GM21723 (cell line): ENCODE data around the gene MYBPC2.
"Not testable (repeated sequence)": the region's sequence is repeated elsewhere in the genome, so short reads cannot be mapped to it uniquely, and the experiment has no call there.

Source experiments
- ATAC-seq: cut with Tn5 transposase; IDR thresholded peaks from one replicate; pipeline ENCODE4 v1.9.1; 2021; ENCODE audit warnings: mild to moderate bottlenecking, moderate library complexity; ENCODE audit not compliant: unreplicated experiment

MYBPC2 gene

GRCh38 chr19:50432221-50433028 is at the start of gene MYBPC2:
Gene MYBPC2, plus strand, starts transcription at chr19:50432892. Its CDS starts 62 bp downstream, at chr19:50432954.
- ATAC-seq: no peak

DNA sequence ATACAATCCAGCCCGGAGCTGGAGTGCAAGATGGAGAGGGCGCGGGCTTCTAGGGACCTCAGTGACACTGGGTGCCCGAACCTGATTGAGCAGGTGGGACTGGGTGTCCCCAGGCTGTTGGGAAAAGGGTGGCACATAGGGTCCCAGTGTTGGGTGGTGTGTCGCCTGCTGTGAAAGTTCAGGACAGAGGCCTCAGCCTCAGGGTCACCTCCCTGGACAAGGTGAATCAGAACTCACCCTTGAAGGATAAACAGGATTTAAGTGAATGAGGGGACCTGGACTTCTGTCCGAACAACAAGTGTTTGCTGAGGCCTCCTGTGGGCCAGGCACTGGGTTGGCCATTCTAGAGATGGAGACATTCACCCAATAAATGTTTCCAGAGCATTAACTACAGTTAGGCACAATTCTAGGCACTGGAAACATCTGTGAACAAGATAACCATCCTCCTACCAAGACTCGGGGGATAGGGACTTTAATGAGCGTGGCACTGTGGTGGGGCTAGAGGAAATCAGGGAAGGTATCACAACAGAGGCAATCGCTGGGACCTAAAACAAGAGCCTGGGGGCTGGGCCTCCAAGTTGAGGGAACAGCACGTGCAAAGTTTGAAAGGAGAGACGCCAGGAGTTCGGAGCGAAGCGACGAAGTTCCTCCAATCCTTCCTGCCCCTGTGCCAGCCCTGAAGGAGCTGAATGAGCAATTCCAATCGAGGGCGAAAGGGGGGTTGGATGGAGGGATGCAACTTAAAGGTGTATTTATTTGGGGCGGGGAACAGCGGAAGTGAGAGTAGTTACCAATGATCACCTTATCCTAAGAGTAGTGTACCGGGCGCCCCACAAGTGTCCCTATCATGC is 49.5 kb upstream of the MYBPC2 start:
- ATAC-seq: peak; percentile 8

- peak; percentile 77 for ATAC-seq
Measured at GRCh38 chr19:50383852-50384684, 48.6 kb upstream of the MYBPC2 start, which contains the start of gene POLD1. Gene POLD1, plus strand, starts transcription at chr19:50384347. Its CDS starts 14,505 bp downstream, at chr19:50398852.

DNA sequence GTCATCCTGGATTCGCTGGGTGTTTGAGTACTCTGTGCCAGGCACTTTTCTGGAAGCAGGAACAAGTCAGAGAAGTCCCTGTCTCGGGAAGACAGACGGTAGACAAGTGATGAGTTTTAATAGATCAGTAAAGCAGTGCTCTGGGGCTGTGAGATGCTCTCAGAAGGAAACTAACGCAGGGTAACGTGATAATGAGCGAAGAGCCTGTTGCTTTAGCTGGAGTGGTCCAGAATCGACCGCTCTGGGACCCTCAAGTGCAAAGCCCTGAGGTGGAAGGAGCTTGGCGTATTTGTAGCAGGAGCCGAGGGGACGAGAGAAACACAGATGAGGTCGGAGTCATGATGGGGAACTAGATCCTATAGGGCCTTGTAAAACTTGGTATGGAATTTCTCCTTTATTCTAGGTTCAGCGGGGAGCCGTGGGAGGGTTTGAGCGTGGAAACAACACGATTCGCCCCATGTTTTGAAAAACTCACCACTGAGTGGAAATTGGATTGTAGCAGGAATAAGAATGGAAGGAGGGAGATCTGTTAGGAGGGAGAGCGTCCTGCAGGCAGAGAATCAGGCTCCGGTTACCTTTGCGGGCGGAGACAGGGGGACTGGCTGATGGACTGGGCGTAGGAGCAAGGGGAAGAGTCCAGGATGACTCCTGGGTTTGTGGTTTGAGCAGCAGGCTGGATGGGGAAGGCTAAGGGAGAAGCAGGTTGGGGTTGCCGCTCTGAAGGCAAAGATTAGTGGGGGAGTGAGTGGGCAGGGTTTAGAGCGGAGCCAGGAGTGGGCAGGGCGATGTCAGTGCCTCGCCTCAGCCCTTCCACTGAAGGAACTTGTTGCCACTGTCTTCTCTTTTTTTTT is 47.8 kb upstream of the MYBPC2 start:
- peak; percentile 1 for ATAC-seq

- ATAC-seq: no peak
Measured at GRCh38 chr19:50387176-50387867, 45.4 kb upstream of the MYBPC2 start.

DNA sequence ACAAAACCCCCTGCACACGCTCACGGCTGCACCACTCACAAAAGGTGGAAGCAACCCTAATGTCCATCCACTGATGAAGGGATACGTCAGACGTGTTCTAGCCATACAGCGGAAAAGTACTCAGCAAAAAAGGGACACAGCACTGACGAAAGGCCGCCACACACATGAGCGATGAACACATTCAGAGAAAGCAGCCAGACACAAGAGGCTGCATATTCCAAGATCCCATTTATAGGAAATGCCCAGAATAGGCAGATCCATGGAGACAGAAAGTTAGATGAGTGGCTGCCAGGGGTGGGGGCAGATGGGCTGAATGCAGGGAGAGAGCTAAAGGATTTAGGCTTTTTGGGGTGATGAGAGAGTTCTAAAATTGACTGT is 44.8 kb upstream of the MYBPC2 start:
- no peak for ATAC-seq

DNA sequence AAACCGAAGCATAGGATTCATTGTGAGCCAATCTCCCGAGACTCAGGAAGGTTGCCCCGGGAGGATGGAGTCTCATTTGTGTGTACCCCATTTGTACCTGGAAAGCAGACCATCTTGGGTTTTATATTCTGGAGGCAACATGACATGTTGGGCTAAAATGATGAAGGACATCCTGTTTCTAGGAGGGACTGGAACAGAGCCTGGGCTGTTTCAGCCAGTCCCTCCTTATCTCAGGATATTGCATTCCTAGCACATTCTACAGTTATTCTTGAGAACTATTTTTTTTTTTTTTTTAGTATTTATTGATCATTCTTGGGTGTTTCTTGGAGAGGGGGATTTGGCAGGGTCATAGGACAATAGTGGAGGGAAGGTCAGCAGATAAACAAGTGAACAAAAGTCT is 42.4 kb upstream of the MYBPC2 start:
- not testable (repeated sequence) for ATAC-seq

GRCh38 chr19:50390952-50391351 is 41.7 kb upstream of the MYBPC2 start:
- ATAC-seq: not testable (repeated sequence)

- ATAC-seq: no peak
Measured at GRCh38 chr19:50392759-50393158, 39.9 kb upstream of the MYBPC2 start.

DNA sequence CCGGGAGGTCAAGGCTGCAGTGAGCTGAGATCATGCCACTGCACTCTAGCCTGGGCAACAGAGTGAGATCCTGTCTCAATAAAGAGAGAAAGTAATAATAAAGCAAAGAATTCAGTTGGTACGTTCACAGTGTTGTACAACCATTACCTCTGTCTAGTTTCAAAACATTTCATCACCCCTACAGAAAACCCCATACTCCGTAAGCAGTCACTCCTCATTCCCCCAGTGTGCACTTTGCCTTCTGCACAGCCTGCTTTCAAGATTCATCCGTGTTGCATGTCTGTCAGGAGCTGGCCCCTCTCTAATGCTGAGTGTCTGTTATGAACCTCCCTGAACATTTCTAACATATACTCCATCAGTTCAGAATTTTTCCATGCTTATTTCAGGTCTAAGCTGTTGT is 39.1 kb upstream of the MYBPC2 start:
- ATAC-seq: no peak

GRCh38 chr19:50394017-50394416 is 38.7 kb upstream of the MYBPC2 start:
- ATAC-seq: no peak

DNA sequence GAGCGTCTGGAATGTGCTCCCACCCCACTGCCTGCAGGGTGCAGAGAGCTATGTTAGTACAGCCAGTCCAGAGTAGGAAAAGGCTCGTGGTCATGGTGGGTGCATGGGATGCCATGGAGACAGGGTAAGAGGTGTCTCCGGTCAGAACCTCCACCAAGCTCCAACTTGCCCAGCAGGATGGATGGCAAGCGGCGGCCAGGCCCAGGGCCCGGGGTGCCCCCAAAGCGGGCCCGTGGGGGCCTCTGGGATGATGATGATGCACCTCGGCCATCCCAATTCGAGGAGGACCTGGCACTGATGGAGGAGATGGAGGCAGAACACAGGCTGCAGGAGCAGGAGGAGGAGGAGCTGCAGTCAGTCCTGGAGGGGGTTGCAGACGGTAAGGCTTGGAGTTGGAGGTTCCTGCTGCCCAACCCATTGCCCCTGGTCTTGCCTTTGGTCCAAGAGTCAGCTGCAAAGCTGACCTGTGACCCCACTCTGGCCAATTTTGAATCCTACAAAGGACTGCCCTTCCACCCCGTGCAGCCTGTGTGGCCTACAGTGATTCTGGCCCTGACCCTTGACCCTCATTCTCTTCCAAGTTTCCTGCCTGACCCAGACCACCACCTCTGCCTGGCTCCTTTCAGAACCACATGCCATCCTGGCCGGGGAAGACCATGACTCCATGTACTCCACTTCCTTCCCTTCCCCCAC is 33.9 kb upstream of the MYBPC2 start:
- ATAC-seq: no peak

DNA sequence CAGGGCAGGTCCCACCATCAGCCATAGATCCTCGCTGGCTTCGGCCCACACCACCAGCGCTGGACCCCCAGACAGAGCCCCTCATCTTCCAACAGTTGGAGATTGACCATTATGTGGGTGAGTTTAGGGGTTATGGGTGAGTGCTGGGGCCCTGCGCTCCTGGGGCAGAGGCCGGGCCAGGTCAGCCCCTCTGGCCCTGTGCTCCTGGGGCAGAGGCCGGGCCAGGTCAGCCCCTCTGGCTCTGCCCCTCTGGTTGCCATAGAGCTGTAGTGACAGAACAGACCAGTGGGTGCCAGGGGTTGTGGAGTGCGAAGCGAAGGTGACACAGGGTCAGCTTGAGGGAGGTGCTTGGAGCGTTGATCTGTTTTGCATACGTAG is 33.3 kb upstream of the MYBPC2 start:
- no peak for ATAC-seq

DNA sequence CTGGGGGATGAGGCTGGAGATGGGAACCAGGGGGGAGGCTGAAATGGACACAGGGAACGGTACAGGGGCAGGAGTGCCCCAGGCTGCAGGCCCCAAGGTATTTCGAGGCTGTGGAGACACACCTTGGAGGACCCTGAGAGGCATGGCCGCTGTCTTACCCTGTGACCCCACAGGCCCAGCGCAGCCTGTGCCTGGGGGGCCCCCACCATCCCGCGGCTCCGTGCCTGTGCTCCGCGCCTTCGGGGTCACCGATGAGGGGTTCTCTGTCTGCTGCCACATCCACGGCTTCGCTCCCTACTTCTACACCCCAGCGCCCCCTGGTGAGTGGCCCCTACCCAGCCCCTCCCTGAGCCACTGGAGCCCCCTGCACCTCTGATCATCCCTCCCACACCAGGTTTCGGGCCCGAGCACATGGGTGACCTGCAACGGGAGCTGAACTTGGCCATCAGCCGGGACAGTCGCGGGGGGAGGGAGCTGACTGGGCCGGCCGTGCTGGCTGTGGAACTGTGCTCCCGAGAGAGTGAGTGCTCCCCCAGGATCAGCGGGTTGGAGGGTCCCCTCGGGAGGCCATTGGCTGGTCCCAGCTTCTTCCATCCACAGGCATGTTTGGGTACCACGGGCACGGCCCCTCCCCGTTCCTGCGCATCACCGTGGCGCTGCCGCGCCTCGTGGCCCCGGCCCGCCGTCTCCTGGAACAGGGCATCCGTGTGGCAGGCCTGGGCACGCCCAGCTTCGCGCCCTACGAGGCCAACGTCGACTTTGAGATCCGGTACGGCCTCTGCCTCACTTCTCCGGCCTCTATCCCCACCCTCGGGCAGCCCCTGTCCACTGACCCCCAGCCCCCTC is 30.9 kb upstream of the MYBPC2 start:
- no peak for ATAC-seq

DNA sequence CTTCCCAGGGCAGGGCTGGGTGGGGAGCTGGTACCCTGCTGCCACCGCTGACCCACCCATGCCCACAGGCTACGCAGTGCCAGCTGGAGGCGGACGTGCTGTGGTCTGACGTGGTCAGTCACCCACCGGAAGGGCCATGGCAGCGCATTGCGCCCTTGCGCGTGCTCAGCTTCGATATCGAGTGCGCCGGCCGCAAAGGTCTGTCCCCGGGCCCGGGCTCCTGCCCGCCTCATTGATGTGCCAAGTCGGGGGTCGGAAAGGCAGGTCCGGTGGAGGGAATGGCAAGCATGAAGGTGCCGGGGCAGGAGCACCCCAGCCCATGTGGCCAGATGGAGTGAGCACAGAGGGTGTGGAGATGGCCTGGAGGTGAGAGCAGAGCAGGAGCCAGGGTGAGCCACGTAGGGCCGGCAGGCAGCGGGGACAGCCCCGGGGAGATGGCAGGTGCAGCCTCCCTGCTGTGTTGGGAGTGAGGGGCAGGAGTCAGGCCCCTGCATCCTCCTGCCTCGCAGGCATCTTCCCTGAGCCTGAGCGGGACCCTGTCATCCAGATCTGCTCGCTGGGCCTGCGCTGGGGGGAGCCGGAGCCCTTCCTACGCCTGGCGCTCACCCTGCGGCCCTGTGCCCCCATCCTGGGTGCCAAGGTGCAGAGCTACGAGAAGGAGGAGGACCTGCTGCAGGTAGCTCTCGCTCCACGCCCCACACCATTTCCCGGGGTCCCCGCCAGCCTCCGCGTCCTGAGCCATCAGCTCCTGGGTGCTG is 30.0 kb upstream of the MYBPC2 start:
- no peak for ATAC-seq

DNA sequence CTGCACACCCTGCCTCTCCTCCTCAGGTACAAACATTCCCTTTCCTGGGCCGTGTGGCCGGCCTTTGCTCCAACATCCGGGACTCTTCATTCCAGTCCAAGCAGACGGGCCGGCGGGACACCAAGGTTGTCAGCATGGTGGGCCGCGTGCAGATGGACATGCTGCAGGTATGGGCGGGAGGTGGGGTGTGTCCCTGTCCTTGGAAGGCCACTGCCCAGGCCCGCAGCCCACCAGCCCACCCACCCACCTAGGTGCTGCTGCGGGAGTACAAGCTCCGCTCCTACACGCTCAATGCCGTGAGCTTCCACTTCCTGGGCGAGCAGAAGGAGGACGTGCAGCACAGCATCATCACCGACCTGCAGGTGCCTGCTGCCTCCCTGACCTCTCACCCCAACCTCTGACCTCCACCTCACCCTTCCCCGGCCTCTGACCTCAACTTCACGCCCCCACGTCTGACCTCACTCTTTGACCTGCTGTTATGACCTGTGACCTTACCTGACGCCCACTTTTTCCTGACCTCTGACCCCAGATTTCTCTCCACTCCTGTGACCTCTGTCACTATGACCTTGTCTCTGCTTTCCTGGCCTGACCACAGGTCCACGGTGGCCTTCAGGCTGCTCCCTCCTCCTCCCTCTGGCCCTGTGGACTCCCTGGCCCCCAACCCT is 26.4 kb upstream of the MYBPC2 start:
- ATAC-seq: no peak

GRCh38 chr19:50406829-50407228 is 25.9 kb upstream of the MYBPC2 start:
- no peak for ATAC-seq
